OCI-LY1 (cell line): ENCODE data around the gene PTX4.

ENCODE experiments used
- EZH2 ChIP-seq: fragments of 200-600 bp; sonication (generic), shearing (Covaris generic); IDR thresholded peaks from 2 replicates; pipeline ENCODE4 v1.8.0; 2017; ENCODE audit warnings: borderline replicate concordance, mixed run types, mild to moderate bottlenecking, antibody characterized with exemption, low read length, moderate library complexity, mixed read lengths
- TF ChIP-seq, protein P1 (sequence below): fragments of 200-600 bp; sonication (generic), shearing (Covaris generic); IDR thresholded peaks from 2 replicates; pipeline ENCODE4 v1.5.1; 2017; ENCODE audit warnings: mild to moderate bottlenecking, antibody characterized with exemption, low read length, moderate library complexity, mixed read lengths

DNA sequence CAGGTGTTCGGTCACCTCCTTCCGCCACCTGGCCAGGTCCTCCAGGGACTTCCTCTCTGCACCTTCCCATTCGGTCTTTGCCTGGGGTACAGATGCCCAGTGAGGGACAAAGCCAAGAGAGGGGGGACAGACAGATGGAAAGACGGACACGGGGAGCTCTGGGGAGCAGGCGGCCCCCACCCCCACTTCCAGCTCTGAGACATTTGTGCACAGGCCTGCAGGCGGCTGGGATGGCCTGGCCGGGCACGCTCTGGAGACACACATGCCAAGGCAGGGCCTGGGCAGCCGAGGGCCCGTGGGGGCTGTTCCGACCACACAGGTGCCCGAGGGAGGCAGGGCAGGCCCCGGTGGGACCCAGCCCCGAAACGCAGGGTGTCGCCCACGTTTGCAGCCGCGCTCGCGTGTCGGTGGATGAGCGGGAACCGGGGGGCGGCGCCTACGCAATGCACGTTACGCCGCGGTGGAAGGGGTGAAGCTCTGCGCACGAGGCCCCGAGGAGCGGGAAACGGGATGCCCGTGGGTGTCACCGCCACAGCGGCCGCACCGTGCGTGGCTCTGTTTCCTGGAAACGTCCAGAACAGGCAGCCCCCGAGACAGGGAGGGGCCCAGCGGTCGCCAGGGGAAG is 51.9 kb downstream of the PTX4 start:
- TF ChIP-seq, protein P1, sequence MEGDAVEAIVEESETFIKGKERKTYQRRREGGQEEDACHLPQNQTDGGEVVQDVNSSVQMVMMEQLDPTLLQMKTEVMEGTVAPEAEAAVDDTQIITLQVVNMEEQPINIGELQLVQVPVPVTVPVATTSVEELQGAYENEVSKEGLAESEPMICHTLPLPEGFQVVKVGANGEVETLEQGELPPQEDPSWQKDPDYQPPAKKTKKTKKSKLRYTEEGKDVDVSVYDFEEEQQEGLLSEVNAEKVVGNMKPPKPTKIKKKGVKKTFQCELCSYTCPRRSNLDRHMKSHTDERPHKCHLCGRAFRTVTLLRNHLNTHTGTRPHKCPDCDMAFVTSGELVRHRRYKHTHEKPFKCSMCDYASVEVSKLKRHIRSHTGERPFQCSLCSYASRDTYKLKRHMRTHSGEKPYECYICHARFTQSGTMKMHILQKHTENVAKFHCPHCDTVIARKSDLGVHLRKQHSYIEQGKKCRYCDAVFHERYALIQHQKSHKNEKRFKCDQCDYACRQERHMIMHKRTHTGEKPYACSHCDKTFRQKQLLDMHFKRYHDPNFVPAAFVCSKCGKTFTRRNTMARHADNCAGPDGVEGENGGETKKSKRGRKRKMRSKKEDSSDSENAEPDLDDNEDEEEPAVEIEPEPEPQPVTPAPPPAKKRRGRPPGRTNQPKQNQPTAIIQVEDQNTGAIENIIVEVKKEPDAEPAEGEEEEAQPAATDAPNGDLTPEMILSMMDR: no peak; the same call in 1 of the 2 replicates
- TF ChIP-seq EZH2: no peak
